Measurements from ENCODE around the gene CREB3L4.

CREB3L4 gene

DNA sequence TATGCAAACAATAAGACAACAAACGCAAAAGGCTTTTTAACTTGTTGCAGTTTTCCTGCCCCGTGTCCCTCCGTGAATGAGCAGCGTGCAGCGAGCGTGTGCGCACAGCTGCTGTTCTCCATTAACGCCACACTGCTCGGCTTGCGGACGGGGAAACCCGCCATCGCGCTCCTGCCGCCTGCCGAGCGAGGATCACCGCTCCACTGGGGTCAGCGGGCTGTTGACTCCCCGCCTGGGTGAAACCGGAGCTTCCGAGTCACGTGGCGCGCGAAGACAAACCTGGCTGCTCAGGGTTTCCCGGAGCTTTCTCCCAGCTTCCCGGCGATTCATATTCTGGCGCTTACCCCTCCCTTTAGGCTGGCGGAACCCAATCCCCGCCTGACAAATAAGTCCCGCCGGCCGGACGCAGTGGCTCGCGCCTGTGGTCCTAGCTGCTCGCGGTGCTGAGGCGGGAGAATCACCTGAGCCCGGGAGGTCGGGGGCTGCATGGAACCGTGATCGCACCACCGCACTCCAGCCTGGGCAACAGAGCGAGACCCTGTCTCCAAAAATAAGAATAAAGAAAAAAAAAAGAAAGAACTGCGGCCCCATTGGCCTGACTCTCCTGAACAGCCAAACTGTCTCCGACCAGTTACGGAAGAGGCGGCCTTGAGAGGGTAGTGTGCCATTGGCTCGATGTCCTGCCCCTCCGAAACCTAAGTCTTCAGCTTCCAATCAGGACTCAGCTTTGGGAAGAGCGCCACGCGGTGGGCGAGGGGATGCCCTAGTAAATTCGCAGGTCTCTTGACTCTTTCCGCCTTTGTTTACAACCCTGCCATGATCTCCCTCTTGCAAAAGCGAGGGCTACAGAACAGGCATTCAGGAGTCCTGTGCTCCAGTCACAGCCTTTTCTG is at the start of gene CREB3L4:
TSS of gene CREB3L4 (plus strand) at position 796 of the 893 bp plus-strand sequence. CDS start 624 bp downstream, outside the sequence.
- DNase-seq: peak; percentile 99

DNA sequence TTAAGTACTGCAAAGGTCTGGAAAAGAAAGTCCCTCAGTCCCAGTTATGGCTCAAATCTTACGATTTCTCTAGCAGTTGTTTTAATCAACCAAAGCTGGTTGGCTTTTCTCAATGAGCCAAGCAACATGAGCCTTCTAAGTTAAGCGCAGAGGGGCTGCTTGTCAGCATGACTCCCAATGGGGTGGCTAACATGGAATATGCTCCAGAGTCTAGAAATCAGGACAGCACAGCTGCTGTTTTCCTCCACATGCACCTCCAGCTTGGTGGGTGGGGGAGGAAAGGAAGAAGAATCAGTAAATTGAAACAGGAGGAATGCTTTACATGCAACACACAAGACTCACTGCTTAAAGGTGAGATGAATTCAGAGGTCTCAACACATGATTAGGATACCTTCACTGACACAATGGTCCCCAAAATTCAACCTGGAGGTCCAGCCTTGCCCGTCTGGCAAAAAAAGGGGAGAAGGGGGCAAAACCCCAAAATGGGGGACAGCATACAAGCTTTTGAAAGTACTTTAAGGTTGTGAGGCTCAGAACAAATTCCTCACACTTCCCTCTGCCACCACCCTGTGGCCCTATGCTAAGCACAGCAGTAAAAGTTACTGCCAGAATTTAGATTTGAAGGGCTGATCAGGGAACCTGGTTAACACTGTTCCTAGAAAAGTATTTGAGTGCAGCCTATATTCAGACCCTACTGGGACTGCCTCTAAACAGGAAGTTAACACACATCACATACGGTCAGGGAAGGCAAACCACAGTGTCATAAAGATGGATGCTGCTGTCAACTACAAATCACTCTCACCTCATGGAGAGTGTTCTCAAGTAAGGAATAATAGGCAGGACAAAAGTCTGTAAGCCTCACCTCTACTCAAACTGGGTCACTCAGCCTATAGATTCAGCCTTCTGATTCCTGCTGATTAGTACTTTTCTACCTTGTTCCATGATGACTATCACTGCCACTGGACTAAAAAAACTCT is 47.5 kb upstream of the CREB3L4 start:
- no peak for DNase-seq

- DNase-seq: no peak
These were observed 46.5 kb upstream of the CREB3L4 start for GRCh38 chr1:153921080-153921802.

DNA sequence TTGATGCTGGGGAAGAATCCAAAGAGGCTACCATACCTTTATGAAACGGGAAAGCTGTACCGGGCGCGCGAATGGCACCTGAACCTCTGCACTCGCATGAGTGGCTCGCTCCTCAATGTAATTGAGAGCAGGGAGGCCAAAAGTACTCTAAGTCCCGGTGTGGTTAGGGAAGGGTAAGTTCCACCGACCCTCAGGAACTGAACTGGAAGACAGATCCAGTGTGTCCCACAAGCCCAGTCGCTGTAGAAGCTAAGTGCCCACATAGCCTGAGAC is 46.0 kb upstream of the CREB3L4 start:
- no peak for DNase-seq

GRCh38 chr1:153922076-153922971 is 45.4 kb upstream of the CREB3L4 start:
- DNase-seq: peak in 1 of 2 experiments; percentile 81

- peak; percentile 100 for DNase-seq
These were observed 44.5 kb upstream of the CREB3L4 start, which contains the start of gene GATAD2B for GRCh38 chr1:153922972-153923925. Gene GATAD2B (minus strand): TSS chr1:153922972. CDS start chr1:153828347, 94,625 bp downstream.

- no peak for DNase-seq
These were observed 41.3 kb upstream of the CREB3L4 start for GRCh38 chr1:153926405-153926804.

DNA sequence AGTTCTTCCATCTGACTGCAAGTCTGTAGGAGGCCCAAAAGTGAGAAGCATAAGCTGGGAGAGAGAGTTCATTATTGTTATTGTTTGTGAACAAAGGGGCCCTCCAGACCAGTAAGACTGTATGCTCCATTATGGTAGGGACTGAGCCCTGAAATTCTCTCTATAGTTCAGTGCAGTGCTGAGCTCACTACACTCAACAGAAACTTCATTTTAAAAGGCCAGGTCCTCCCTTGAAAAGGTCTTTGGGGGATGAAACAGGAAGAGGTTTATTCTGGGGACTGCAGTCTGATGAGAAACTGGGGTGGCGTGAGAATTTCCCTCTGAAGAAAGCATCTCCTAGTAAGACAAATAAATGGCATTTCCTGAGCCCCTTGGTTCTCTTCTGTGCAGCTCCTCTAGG is 39.5 kb upstream of the CREB3L4 start:
- DNase-seq: no peak

DNA sequence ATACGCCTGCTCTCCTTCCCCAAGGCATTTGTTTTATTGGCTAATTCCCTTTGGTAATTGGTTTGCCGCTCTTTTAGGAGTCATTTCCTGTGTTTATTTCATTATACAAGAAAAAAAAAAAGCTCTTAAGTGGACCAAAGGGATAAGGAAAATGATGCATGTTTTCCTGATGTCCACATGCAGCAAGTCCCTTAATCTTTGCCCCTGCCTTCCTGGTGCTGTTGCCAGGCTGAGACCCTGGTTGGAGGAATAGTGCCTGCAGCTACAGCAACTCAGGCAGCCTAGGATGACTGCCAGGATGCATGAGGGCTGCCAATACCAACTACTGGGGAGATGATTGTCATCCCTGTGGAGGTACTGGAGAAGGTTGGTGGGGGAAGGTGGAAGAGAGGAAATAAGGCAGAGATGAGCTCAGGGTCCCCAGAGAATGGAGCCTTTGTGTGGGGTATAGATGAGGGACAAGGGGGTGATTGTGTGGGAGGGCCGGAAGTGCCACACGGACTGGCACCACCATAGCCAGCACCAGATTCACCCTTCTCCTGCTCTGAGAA is 38.8 kb upstream of the CREB3L4 start:
- no peak for DNase-seq

GRCh38 chr1:153929426-153929825 is 38.3 kb upstream of the CREB3L4 start:
- DNase-seq: no peak

- DNase-seq: no peak
These were observed 37.4 kb upstream of the CREB3L4 start for GRCh38 chr1:153929981-153930948.

DNA sequence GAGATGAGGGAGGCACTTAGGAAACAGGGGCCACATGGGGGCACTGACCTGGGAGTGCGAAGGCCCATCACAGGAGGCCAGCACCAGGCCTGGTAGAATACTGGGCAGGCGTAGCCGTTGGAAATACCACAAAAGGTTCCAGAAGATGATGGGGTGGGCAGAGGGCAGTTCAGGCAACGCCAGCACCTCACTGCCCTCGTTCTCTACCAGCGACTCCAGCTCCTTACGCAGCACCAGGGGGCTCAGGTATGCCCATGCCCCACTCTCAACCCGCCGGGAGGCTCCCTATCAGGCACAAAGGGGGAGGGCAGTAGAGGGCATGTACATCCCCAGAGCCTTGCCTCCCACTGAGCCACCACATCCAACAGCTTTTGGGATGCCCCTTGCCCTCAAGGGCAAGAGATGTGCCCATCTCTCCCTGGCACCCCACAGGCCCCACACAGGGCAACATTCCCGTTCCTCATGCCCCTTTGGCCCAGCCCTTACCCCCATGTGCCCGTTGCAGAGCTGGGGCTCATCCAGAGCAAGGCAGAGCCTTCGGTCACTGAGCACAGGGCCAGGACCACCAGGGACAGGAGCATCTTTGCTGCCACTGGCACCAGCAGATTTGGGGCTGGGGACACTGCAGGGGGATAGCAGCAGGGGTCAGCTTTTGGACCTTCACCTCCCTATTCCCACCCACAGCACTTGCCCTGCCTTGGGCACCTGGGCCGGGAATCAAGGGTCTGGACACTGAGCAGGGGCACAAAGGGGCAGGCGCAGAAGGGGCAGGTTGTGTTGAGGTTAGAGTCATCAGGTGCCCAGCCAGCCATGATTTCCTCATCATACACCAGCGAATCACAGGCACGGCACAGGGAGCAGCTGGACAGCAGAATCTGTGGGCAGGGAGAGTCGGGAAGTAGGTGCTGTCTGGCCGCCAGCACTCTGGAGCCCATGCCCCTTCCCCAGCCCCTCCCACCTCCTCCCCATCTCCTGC is 35.3 kb upstream of the CREB3L4 start:
- DNase-seq: no peak

- no peak for DNase-seq
These were observed 34.3 kb upstream of the CREB3L4 start for GRCh38 chr1:153933430-153933829.

DNA sequence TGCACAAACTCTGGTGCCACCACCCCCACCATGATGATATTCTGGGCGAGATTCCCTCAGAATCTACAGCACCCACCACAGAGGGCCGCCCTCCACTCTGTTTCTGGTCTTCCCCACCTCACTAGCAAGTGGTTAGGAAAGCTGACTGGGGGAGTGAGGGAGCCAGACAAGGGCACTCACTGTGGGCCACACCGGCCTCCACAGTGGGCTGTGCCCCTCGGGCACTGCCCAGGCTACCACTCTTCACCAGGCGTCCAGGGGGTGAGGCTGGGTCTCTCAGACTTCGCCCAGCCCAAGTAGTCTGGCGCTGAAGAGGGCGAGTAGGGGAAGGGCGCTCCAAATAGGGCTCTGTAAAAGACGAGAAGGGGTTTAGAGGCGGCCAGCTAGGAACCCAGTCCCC is 33.7 kb upstream of the CREB3L4 start:
- no peak for DNase-seq

GRCh38 chr1:153934746-153935145 is 33.0 kb upstream of the CREB3L4 start:
- DNase-seq: no peak

- DNase-seq: no peak
These were observed 31.5 kb upstream of the CREB3L4 start for GRCh38 chr1:153936011-153936802.

DNA sequence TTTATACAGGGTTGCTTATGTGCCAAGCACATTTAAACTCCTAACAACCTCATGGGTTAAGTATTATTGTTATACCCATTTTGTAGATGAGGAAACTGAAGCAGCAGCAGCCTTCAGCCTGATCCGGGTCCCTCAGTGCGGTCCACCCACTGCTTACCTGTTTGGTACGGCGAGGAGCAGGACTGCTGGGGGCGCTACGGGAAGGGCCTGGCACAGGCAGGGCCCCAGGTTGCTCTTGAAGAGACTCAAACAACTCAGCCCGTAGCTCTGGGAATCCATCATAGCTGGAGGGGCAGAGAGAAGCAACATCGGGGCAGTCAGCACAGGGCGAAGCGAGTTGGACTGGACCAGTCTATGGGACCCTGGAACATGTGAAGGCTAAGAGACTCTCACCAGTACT is 30.4 kb upstream of the CREB3L4 start:
- DNase-seq: no peak
